NK-92 (cell line): ENCODE data around the gene ZNF354C.

Experiments
- DNase-seq: peaks from one replicate; lab custom pipeline; 2025; ENCODE audit not compliant: unreplicated experiment; lab: John Stamatoyannopoulos, UW

Gene ZNF354C

DNA sequence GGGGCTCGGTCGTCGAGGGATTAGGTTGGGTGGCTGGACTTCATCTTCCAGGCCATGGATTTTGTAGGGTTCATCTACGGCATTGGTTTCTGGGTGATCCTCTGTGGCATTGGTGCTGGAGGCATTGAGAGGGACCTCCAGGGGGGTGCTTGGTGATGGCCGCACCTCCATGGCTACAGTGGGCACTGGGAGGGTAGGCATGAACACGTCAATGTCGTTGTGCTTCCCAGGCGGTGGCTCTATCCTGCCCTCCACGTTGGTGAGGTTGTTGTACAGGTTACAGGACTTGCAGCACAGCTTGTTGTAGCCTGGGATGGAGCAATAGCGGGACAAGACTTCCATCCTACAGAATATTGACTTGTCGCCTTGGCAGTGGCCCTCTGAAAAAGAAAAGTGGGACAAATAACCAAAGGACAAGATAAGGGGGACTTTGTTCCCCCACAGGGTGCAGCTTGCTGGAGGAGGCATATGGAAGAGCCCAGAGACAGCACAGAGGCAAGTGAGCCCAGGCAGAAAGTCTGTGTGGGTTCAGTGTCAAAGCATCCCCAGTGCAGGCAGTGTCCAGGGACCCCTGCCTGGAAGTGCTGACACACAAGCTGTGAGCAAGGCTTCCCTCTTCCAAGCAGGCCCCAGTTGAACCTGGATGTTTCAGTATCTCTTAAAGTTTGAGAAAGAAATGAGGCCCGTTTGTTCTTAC is 53.9 kb downstream of the ZNF354C start:
- DNase-seq, result no peak

GRCh38 chr5:179114756-179115155 is 54.6 kb downstream of the ZNF354C start:
- no peak for DNase-seq

DNA sequence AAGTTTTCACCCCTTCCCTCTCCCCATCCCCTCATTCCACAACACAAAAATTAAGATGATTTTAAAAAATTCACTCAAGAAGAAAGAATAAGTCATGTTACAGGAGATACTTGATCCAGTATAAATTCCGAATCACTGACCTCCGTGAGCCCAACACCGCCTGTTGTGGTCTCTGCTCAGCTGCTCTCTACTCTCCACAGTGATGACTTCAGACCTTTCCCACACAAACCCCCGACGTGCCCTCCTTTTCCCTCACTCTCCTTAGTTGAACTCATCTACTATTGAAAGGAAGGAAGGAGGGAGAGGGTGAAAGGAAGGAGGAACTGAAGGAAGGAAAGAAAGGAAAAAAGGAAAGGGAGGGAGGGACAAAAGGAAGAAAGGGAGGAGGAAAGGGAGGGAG is 55.1 kb downstream of the ZNF354C start:
- DNase-seq, result no peak

DNA sequence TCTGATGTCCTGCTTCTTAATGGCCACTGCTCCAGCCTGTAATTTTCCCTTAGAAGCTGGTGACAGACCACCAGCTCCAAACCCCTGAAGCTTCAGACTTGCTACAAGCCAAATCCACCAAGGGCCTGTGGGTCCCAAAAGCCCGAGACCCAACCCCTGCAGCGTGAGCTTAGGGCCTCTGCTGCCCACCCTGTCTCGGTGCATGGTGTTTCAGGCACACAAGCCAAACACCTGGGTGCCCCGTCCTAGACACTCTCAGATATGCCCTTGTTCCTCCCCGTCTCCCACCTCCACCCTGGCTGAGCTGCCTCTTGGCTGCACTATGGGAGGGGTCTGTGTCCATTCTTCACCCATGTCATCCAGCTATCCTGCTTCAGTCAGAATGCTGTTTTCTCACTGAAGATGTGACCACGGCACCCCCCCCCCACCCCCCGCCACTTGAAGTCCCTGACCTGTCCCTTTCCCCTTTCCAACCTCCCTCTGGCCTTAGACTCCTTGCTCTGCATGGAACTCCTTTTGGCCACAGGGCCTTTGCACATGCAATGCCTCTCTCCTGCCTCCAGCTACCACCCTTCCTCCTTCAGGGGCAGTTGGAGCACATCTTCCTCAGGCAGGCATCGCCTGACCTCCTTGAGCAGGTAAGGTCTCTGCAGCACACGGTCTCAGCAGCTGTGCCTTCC is 55.8 kb downstream of the ZNF354C start:
- DNase-seq, result no peak

DNA sequence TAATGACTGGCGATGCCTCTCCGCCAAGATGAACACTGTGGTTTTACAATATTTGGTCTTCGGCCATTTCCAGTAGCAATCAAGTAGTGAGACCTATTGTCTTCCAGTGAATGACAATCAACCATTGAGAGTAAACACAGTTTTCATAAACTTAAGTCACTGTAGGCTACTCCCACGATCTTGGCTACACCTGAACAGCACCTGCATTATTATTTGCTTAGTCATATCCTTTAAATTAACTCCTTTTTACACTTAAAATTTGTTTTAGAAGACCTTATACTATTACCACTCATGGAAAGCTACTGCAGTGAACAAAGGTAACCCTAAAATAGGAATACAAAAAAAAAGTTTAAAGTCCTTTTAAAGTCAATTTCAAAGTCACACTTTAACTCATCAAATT is 58.2 kb downstream of the ZNF354C start:
- DNase-seq, result no peak

- DNase-seq, result no peak
Observed at GRCh38 chr5:179118756-179119414, 58.7 kb downstream of the ZNF354C start.

- no peak for DNase-seq
Observed at GRCh38 chr5:179119415-179120170, 59.4 kb downstream of the ZNF354C start.

DNA sequence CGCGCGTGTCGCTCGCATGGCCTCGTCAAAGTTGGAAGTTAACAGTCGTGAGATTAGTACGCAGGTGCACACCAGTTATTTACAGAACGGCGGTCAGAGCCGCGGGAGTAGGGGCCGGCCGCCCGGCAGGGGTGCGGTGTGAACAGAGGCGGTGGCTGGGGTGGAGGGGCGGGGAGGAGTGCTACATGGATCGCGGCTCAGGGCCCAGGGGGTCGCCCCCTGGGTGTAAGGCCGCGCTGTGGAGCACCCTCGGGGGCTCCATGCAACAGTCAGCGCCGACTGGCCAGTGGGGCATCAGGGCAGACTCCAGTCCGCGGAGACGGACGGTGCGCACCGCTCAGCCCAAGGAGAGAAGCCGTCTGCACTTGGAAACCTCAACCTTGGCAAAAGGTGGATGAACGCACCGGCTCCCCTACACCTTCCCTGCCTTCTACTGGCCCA is 60.3 kb downstream of the ZNF354C start:
- DNase-seq, result no peak

- no peak for DNase-seq
Observed at GRCh38 chr5:179120951-179121666, 60.9 kb downstream of the ZNF354C start.

GRCh38 chr5:179121667-179122111 is 61.5 kb downstream of the ZNF354C start:
- no peak for DNase-seq

DNA sequence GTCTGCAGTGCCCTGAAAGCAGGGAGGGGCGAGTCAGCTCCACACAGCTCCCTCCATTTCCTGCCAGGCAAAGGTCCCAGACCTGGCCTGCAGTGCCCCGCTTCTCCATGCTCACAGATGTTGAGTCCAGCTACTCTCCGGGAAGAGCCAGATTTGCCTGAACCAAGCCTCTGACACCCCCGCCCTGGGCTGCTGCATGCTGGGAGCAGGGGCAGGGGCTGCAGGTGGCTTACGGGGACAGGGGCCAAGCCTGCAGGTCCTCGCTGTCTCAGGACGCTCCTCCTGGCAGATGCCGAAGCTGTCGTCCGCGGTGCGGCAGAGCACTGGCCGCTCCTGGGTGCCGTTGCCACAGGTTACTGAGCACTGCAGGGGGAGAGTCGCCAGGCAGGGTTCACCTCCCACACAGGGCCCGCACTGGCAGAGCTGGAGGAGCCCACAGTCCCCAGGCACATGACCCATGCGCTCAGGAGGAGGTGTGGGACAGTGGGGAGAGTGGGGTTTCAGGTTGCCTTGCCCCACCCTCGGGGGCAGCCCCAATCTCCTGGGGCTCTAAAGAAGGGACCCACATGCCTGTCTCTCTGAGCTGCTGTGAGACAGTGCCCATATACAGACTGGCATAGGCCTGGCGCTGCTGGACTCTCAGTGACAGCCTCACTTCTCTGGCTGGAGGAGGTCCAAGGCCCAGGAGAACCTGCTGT is 62.4 kb downstream of the ZNF354C start:
- no peak for DNase-seq

GRCh38 chr5:179123109-179123426 is 62.9 kb downstream of the ZNF354C start:
- no peak for DNase-seq

DNA sequence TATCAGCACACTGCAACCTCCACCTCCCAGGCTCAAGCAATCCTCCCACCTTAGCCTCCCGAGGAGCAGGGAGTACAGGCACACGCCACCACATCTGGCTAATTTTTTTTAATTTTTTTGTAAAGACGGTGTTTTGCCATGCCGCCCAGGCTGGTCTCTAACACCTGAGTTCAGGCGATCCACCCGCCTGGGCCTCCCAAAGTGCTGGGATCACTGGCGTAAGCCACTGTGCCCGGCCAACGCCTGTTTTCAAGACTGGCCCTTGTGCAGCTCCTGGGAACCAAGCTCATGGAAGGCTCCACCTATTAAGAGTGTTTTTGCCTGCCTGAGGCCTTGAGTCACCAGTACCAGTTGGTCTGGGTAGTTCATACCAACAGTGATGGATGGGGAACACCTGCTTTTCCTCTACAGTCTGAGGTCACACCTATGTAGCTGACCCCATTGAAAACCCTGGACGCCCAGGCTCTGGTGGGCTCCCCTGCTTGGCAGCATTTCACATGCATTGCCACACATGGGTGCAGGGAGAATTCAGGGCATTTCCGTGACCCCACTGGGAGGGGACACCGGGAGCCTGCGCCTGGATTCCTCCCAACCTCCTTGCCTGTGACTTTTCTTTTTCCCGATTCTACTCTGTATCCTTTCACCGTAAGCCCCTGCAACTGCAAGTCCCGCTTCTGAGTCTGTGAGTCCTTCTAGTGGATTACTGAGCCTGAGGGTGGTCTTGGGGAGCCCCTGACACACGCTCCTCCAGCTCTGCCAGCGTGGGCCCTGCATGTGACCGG is 63.5 kb downstream of the ZNF354C start:
- DNase-seq, result no peak

- no peak for DNase-seq
Observed at GRCh38 chr5:179124273-179124852, 64.2 kb downstream of the ZNF354C start.

GRCh38 chr5:179124853-179125788 is 64.9 kb downstream of the ZNF354C start:
- no peak for DNase-seq

DNA sequence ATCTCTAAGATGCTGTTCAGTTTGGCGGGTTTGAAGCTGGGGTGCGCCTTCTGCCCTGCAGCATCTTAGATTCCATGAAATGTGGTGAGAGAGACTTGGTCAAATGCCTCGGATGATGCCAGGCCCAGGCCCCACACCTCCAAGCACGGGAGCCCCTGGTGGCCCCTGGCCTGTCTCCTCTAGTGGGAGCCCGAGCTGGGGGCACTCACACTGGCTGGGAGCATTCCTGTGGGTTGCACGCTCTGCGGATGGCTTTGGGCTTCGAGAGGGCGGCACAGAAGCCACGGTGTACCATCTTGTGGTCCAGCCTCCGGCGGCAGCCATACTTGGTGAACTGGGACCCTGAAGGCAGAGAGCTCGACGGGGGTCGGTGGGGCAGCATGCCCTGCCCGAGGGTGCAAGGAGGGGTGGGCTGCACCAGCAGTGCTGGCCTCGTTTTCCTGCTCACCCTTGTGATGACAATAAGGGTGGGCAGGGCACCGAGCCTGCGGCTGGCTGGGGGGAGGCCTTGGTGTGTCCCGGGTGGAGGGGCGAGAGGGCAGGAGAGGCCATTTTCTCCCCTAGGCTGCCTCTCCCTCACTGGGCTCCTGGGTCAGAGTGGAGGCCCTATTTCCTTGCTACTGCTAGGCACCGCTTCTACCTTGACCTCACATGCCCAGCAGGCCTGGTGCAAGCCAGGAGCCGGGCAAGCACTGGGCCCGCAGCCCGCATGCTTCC is 65.8 kb downstream of the ZNF354C start:
- no peak for DNase-seq

GRCh38 chr5:179126506-179126991 is 66.4 kb downstream of the ZNF354C start:
- no peak for DNase-seq
